ENCODE measurements around the gene SLC44A1.

The SLC44A1 gene

GRCh38 chr9:105484226-105484625 lies 239.8 kb downstream of the SLC44A1 start:
- H3K27ac ChIP-seq = no peak overlapping the region
- TF ChIP-seq CTCF (IDR thresholded peaks at IDR 0.05) = no peak
- TF ChIP-seq ZFX (IDR thresholded peaks at IDR 0.05; ENCODE audit: borderline replicate concordance) = no peak

- TF ChIP-seq CTCF (IDR thresholded peaks at IDR 0.05) (no peak), ZFX (IDR thresholded peaks at IDR 0.05; ENCODE audit: borderline replicate concordance) (no peak)
- no peak overlapping the region for H3K27ac ChIP-seq
Observed at GRCh38 chr9:105485131-105485530, 240.7 kb downstream of the SLC44A1 start.
